IPS-NIHi11 (cell line): Measurements from ENCODE around the gene IMPA2.
"Not testable (repeated sequence)": the region's sequence is repeated elsewhere in the genome, so short reads cannot be mapped to it uniquely, and the experiment has no call there.

Experiments
- DNase-seq: peaks from one replicate; pipeline ENCODE4 v3.0.0; 2012; ENCODE audit warnings: mixed read lengths, low spot score

IMPA2 gene

GRCh38 chr18:11981192-11981542 is at the start of gene IMPA2:
Gene IMPA2, plus strand, starts transcription at chr18:11981507. Its CDS starts 163 bp downstream, at chr18:11981670.
- peak; percentile 98 for DNase-seq

- DNase-seq = no peak
Measured at GRCh38 chr18:11932393-11932792, 48.9 kb upstream of the IMPA2 start.

- DNase-seq = peak; percentile 76
Measured at GRCh38 chr18:11937874-11938478, 43.3 kb upstream of the IMPA2 start.

- no peak for DNase-seq
Measured at GRCh38 chr18:11940956-11941355, 40.4 kb upstream of the IMPA2 start.

- DNase-seq = no peak
Measured at GRCh38 chr18:11943551-11943950, 37.8 kb upstream of the IMPA2 start.

- DNase-seq = no peak
Measured at GRCh38 chr18:11944252-11944651, 37.1 kb upstream of the IMPA2 start.

GRCh38 chr18:11944786-11945185 is 36.5 kb upstream of the IMPA2 start:
- DNase-seq = no peak

GRCh38 chr18:11945834-11946659 is 35.3 kb upstream of the IMPA2 start:
- DNase-seq = not testable (repeated sequence)

- no peak for DNase-seq
Measured at GRCh38 chr18:11946756-11947155, 34.6 kb upstream of the IMPA2 start.

GRCh38 chr18:11947214-11948191 is 33.8 kb upstream of the IMPA2 start:
- DNase-seq = peak; percentile 70

GRCh38 chr18:11948852-11949523 is 32.3 kb upstream of the IMPA2 start:
- DNase-seq = no peak

- no peak for DNase-seq
Measured at GRCh38 chr18:11950824-11951223, 30.5 kb upstream of the IMPA2 start.

- no peak for DNase-seq
Measured at GRCh38 chr18:11951390-11951851, 29.9 kb upstream of the IMPA2 start.

- DNase-seq = no peak
Measured at GRCh38 chr18:11953113-11953512, 28.2 kb upstream of the IMPA2 start.

- no peak for DNase-seq
Measured at GRCh38 chr18:11955239-11956029, 25.9 kb upstream of the IMPA2 start.

- no peak for DNase-seq
Measured at GRCh38 chr18:11956371-11957308, 24.7 kb upstream of the IMPA2 start.

- DNase-seq = no peak
Measured at GRCh38 chr18:11957636-11958035, 23.7 kb upstream of the IMPA2 start.

- not testable (repeated sequence) for DNase-seq
Measured at GRCh38 chr18:11959651-11960050, 21.7 kb upstream of the IMPA2 start.

GRCh38 chr18:11960743-11961380 is 20.4 kb upstream of the IMPA2 start:
- DNase-seq = no peak
